CD4-positive, alpha-beta T cell treated with Interleukin-6 at 100 ng/mL for 8 hours (primary cell): ENCODE data around the gene CEP112.
"Not testable (repeated sequence)": the region's sequence is repeated elsewhere in the genome, so short reads cannot be mapped to it uniquely, and the experiment has no call there.

Experiments
- DNase-seq: peaks from one replicate; pipeline ENCODE4 v3.0.0-alpha.2; 2020; ENCODE audit warnings: mixed read lengths, low spot score

CEP112 gene

DNA sequence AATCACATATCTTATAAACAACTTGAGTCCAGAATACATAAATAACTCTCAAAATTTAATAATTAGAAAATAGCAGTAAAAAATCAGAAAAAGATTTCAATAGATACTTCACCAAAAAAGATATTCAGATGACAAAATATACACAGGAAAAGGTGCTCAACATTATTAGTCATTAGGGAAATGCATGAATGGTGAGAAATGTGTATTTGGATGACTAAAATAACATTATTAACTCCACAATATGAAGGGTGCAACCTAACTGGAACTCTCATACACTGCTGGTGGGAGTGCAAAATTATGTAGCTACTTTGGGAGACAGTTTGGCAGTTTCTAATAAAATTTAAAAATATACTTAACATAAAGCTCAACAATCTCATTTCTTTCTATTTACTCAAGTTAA lies 368.2 kb downstream of the CEP112 start:
- DNase-seq, result no peak

DNA sequence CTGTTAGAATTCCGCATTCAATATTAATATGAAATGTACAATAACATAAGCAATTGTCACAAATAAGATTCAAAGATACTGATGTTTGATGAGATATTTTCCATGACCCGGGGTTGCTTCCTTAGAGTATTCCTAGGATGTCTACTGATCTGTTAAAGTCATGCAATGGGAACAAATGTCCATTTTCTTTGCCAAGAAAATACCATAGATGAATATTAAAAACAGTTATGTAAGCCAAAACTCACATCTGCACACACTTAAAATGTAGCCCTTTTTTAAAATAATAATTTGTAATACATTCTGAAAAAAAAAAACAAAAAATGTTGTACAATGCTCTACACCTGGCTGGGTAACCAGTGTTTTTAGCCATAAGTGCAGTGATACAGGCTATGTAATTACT lies 371.1 kb downstream of the CEP112 start:
- no peak for DNase-seq

- DNase-seq, result no peak
Measured at GRCh38 chr17:65820306-65820705, 371.6 kb downstream of the CEP112 start.

GRCh38 chr17:65819810-65820209 lies 372.1 kb downstream of the CEP112 start:
- DNase-seq, result no peak

GRCh38 chr17:65817951-65818350 lies 374.0 kb downstream of the CEP112 start:
- DNase-seq, result no peak

DNA sequence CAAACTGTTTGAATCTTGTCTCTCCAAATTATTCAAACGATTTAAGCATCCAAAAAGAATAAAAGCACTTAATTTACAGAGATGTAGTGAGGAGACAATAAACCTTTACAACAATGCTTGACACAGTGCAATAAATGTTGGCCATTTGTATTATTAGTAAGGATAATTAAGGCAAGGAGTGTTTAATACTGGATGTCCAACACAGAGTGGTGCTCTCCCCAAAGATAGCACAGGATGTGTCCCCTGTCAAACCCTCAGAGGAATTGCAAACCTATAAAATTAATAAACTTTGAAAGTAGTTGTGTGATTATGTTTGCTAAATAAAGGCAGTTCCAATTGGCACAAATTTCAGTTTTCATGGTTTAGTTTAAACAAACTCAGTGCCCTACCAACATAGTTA lies 377.5 kb downstream of the CEP112 start:
- DNase-seq, result no peak

DNA sequence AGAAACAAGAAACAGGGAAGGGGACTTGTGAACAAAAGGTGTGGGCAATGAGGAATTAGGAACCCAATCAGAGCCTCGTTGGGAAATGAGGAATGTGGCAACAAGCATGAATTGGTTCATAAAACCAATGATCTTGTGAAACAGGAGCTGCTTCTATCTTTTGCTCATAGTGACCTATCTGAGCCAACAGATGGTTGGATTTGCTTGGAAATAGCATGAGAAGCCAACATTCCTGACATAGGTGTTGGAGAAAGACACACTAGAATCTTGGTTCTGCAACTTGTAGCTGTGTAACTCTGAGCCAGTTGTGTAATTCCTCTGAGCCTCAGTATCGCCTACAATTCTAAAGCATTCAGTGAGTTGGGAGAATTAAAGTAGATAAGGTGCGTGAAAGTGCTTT lies 378.6 kb downstream of the CEP112 start:
- no peak for DNase-seq

- DNase-seq, result no peak
Measured at GRCh38 chr17:65811043-65811442, 380.9 kb downstream of the CEP112 start.

GRCh38 chr17:65809366-65809765 lies 382.6 kb downstream of the CEP112 start:
- DNase-seq, result no peak

DNA sequence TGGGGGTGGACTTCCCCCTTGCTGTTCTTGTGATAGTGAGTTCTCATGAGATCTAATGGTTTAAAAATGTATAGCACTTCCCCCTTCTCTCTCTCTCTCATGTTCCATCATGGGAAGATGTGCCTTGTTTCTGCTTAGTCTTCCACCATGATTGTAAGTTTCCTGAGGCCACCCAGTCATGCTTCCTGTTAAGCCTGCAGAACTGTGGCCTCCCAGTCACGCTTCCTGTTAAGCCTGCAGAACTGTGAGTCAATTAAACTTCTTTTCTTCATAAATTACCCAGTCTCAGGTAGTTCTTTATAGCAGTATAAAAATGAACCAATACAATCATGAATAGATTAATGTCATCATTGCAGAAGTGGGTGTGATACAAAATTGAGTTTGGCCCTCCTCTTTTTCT lies 383.4 kb downstream of the CEP112 start:
- not testable (repeated sequence) for DNase-seq

DNA sequence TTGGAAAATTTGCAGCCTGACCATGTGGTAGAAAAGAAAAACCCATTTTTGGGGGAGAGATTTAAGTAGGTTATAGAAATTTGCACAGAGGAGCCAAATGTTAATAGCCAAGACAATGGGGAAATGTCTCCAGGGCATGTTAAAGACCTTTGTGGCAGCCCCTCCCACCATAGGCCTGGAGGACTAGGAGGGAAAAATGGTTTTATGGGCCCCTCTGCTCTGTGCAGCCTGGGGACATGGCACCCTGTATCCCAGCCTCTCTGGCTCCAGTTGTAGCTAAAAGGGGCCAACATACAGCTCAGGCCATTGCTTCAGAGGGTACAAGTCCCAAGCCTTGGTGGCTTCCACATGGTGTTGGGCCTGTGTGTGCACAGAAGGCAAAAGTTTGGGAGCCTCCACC lies 384.6 kb downstream of the CEP112 start:
- DNase-seq, result no peak

GRCh38 chr17:65801513-65801912 lies 390.4 kb downstream of the CEP112 start:
- no peak for DNase-seq

DNA sequence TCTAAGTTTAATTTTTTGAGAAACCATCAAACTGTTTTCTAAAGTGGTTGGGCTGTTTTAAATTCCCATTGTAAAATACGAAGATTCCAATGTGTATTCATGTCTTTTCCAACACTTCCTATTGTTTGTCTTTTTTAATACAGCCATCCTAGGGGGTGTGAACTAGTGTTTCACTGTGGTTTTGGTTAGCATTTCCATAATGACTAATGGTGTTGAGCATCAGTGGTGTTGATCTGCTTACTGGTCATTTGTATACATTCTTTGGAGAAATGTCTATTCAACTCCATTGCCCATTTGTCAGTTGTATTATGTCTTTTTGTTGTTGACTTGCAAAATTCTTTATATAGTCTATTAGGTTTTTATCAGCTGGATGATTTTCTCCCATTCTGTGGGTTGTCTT lies 391.3 kb downstream of the CEP112 start:
- DNase-seq, result no peak

GRCh38 chr17:65799869-65800268 lies 392.1 kb downstream of the CEP112 start:
- DNase-seq, result no peak

- DNase-seq, result no peak
Measured at GRCh38 chr17:65799454-65799853, 392.5 kb downstream of the CEP112 start.

DNA sequence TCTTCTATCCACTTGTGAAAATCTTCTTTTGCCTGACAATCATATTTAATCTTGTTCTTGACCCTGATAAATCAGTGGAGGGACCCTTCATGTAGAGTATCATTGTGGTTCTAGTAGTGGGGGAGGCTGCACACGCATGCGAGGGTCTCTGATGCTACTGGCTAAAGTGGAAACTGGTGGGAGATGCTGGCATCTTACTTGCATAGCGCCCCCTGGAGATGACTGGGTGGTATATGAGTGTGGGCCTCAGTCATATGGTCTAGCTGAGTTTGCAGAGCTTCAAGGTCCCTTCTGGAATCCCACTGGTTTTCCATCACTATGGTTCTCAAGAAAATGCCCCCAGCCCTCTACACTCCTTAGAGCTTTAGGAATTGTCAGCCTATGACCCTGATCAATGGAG lies 394.1 kb downstream of the CEP112 start:
- DNase-seq, result peak; percentile 15

- DNase-seq, result no peak
Measured at GRCh38 chr17:65797101-65797500, 394.8 kb downstream of the CEP112 start.

DNA sequence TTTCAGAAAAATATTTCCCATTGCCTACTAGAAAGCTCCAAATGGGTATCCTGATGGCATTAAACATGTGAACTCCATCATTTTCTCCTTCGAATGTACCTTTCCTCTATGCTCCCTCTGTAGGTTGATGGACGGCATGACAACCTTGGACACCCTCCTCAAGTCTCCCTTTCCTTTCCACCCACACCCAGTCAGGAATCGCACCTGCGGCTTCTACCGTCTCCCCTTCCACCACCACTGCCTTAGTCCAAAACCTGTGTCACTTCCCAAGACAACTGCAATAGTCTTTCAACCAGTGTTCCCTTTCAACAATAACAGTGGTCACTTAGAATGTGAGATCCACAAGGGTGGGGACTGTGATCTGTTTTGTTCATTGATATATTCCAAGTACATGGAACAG lies 397.4 kb downstream of the CEP112 start:
- DNase-seq, result peak; percentile 8

GRCh38 chr17:65790241-65790640 lies 401.7 kb downstream of the CEP112 start:
- DNase-seq, result no peak

- DNase-seq, result no peak
Measured at GRCh38 chr17:65787503-65787902, 404.4 kb downstream of the CEP112 start.

GRCh38 chr17:65786479-65786878 lies 405.5 kb downstream of the CEP112 start:
- no peak for DNase-seq

- DNase-seq, result no peak
Measured at GRCh38 chr17:65785109-65785508, 406.8 kb downstream of the CEP112 start.

- no peak for DNase-seq
Measured at GRCh38 chr17:65783845-65784334, 408.0 kb downstream of the CEP112 start.

GRCh38 chr17:65782104-65782706 lies 409.7 kb downstream of the CEP112 start:
- not testable (repeated sequence) for DNase-seq

GRCh38 chr17:65780111-65780510 lies 411.8 kb downstream of the CEP112 start:
- DNase-seq, result no peak
